Right ventricle myocardium superior (tissue), 1 donor: ENCODE results near the gene NUP93. TPM values are rescaled to one million over a fixed set of nuclear protein-coding genes. Genes with fewer than 3 reads are reported as not detected.

Experiments
- ATAC-seq: fragments of 200-7000 bp; cut with Tn5 transposase; one replicate; pipeline ENCODE4 v1.9.1; 2020; ENCODE audit warnings: mild to moderate bottlenecking; ENCODE audit not compliant: poor library complexity
- DNase-seq: peaks from one replicate; pipeline ENCODE4 v3.0.0-alpha.2; 2020
- intact Hi-C: fragments of 100-400 bp; cut with DNase I; formaldehyde crosslinking; loops from one replicate; pipeline ENCODE4 v1.11.2; 2022
- long read RNA-seq: library from polyadenylated mRNA; unstranded; transcript quantifications from one replicate; pipeline ENCODE4 v2.0.0, GENCODE V29; 2021
- total RNA-seq: library from RNA; stranded (reverse); fragmentation: NEBNext Ultra II Directional; extraction: Animal tissue kit (Norgen Biotek cat#: 25700); gene quantifications from one replicate; pipeline ENCODE4 v1.2.1, GENCODE V29; 2021
- donor health status: DM: no; HTN: yes; CAD: no; lungs with severe emphysema.

The NUP93 gene
- total RNA-seq, result 20.6 TPM
- long read RNA-seq, transcript NUP93-201 (22 exons, 2,741 nt), result major isoform, 39 of 46 reads
- long read RNA-seq, partial matches to known transcripts, result 4 of 46 reads
- long read RNA-seq, other reads (novel, unspliced or antisense), result 2 of 46 reads

- DNase-seq (peak; percentile 96), ATAC-seq (peak; percentile 99)
- intact Hi-C loops, result no loop called here
Observed at GRCh38 chr16:56729735-56730662, at the start of gene NUP93. Gene NUP93, plus strand, starts transcription at chr16:56730129. Its CDS starts 18,119 bp downstream, at chr16:56748248.

- ATAC-seq, result peak; percentile 95
- DNase-seq, result peak; percentile 97
- intact Hi-C loops, result loop anchor here (2.0 kb wide), 1 partner anchor 73 kb away; the partner anchor contains the start of gene MT2A
Observed at GRCh38 chr16:56681939-56682702, 47.8 kb upstream of the NUP93 start, which contains the start of gene MT1X. Gene MT1X, plus strand, starts transcription at chr16:56682470. Its CDS starts 71 bp downstream, at chr16:56682541.

GRCh38 chr16:56682703-56683397 is 47.1 kb upstream of the NUP93 start:
- ATAC-seq (no peak), DNase-seq (no peak)
- intact Hi-C loops, result loop anchor here (2.0 kb wide), 1 partner anchor 74 kb away; the partner anchor contains the start of gene MT2A

GRCh38 chr16:56683424-56684172 is 46.3 kb upstream of the NUP93 start:
- ATAC-seq, result no peak
- intact Hi-C loops, result loop anchor here (2.0 kb wide), 1 partner anchor 75 kb away; the partner anchor contains the start of gene MT2A
- DNase-seq, result no peak

GRCh38 chr16:56684256-56684925 is 45.5 kb upstream of the NUP93 start:
- ATAC-seq (no peak), DNase-seq (no peak)
- intact Hi-C loops, result no loop called here

GRCh38 chr16:56684926-56685590 is 44.9 kb upstream of the NUP93 start:
- intact Hi-C loops, result no loop called here
- DNase-seq, result no peak
- peak; percentile 2 for ATAC-seq

- intact Hi-C loops, result no loop called here
- ATAC-seq, result no peak
Observed at GRCh38 chr16:56686758-56687157, 43.2 kb upstream of the NUP93 start.

GRCh38 chr16:56688762-56689161 is 41.2 kb upstream of the NUP93 start:
- intact Hi-C loops, result no loop called here
- no peak for DNase-seq
- no peak for ATAC-seq

More at GRCh38 chr16:56686758-56687157, 43.2 kb upstream of the NUP93 start:
- no peak for DNase-seq

GRCh38 chr16:56689171-56689570 is 40.8 kb upstream of the NUP93 start:
- intact Hi-C loops, result no loop called here
- ATAC-seq (no peak), DNase-seq (no peak)

- intact Hi-C loops, result no loop called here
- ATAC-seq, result no peak
- DNase-seq, result no peak
Observed at GRCh38 chr16:56690420-56691122, 39.4 kb upstream of the NUP93 start.

GRCh38 chr16:56691885-56692284 is 38.0 kb upstream of the NUP93 start:
- intact Hi-C loops, result no loop called here
- ATAC-seq, result peak; percentile 91
- no peak for DNase-seq

GRCh38 chr16:56695246-56695645 is 34.7 kb upstream of the NUP93 start:
- intact Hi-C loops, result no loop called here
- ATAC-seq (no peak), DNase-seq (no peak)

- intact Hi-C loops, result no loop called here
- DNase-seq (no peak), ATAC-seq (no peak)
Observed at GRCh38 chr16:56697456-56698155, 32.3 kb upstream of the NUP93 start.

- ATAC-seq (no peak), DNase-seq (no peak)
- intact Hi-C loops, result loop anchor here (2.0 to 5.0 kb wide), 3 partner anchors 98 to 188 kb away; no protein-coding TSS in a partner anchor
Observed at GRCh38 chr16:56700195-56700594, 29.7 kb upstream of the NUP93 start.

GRCh38 chr16:56700631-56701030 is 29.3 kb upstream of the NUP93 start:
- intact Hi-C loops, result loop anchor here (2.0 to 5.0 kb wide), 3 partner anchors 98 to 188 kb away; no protein-coding TSS in a partner anchor
- DNase-seq, result no peak
- no peak for ATAC-seq
